GM12891 (cell line): ENCODE results near the gene PRICKLE1.

Experiments
- POLR2A ChIP-seq: IDR thresholded peaks from 2 replicates; pipeline ENCODE4 v1.6.1; 2011; ENCODE audit warnings: low read depth, low read length, control low read depth
- POLR2AphosphoS5 ChIP-seq: IDR thresholded peaks from 2 replicates; pipeline ENCODE4 v1.6.1; 2011; ENCODE audit warnings: low read depth, low read length, control low read depth

- TF ChIP-seq POLR2AphosphoS5 (no peak), POLR2A (no peak)
Measured at GRCh38 chr12:42638011-42638410, 48.5 kb upstream of the PRICKLE1 start.
